Measurements from ENCODE around the gene FUT4. TPM values are rescaled to one million over a fixed set of nuclear protein-coding genes. Genes with fewer than 3 reads are reported as not detected.
A peak's percentile ranks its signal among the peaks of the same experiment; 100 is the strongest.

Gene FUT4
- total RNA-seq, 1 donor from 2014 or later, result 12.9 TPM

- H3K27ac Mint-ChIP-seq, result no peak overlapping the region
Measured at GRCh38 chr11:94581926-94582325, 38.2 kb downstream of the FUT4 start.

DNA sequence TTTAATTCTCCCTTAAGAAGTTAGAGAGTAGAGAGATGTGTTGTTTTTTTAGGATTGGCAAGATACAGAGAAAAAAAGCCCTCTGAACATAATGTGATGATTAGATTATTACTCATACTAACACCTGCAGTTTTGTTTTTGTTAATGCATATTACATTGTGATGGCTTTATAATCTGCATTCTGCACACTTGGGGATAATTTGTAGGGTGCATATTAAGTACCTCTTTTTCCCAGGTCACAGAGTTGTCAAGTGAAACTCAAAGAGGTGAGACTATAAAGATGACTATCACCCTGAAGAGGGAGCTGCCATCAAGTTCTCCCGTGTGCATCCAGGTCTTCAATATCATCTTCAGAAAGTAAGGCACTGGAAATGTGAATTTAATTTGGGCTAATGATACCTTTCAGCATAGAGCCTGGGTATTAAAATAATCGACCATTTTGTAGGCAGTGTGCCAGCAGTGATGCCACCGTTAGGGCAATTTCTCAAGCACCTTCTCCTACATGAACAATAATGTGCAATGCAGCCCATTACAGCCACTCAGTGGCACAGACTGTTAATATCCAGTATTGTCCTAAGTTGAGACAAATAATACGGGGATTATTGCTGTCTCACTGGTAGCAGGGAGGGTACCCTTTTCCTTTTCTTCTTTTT, 39.6 kb downstream of the FUT4 start:
- no peaks in the 10 kb centered on the region for H3K27me3 Mint-ChIP-seq (ENCODE audit: low read depth)
- no peak overlapping the region for H3K27ac Mint-ChIP-seq
- H3K4me3 Mint-ChIP-seq, result no peak overlapping the region
- H3K4me1 Mint-ChIP-seq, result peaks cover 32% of the 10 kb centered on the region
- H3K9me3 Mint-ChIP-seq, result no peaks in the 10 kb centered on the region
- TF ChIP-seq CTCF (IDR thresholded peaks at IDR 0.05; ENCODE audit: unreplicated experiment), result no peak
- H3K36me3 Mint-ChIP-seq, result no peaks in the 10 kb centered on the region
- no peak for DNase-seq (ENCODE audit: low spot score in 2 of 2, unreplicated experiment in 2 of 2)

More at GRCh38 chr11:94581926-94582325, 38.2 kb downstream of the FUT4 start:
- no peak for TF ChIP-seq CTCF (IDR thresholded peaks at IDR 0.05; ENCODE audit: unreplicated experiment)
- peaks cover 22% of the 10 kb centered on the region for H3K4me1 Mint-ChIP-seq
- DNase-seq (ENCODE audit: low spot score in 2 of 2, unreplicated experiment in 2 of 2), result no peak
- H3K36me3 Mint-ChIP-seq, result no peaks in the 10 kb centered on the region
- no peak overlapping the region for H3K4me3 Mint-ChIP-seq
- H3K9me3 Mint-ChIP-seq, result no peaks in the 10 kb centered on the region
- H3K27me3 Mint-ChIP-seq (ENCODE audit: low read depth), result no peaks in the 10 kb centered on the region

DNA sequence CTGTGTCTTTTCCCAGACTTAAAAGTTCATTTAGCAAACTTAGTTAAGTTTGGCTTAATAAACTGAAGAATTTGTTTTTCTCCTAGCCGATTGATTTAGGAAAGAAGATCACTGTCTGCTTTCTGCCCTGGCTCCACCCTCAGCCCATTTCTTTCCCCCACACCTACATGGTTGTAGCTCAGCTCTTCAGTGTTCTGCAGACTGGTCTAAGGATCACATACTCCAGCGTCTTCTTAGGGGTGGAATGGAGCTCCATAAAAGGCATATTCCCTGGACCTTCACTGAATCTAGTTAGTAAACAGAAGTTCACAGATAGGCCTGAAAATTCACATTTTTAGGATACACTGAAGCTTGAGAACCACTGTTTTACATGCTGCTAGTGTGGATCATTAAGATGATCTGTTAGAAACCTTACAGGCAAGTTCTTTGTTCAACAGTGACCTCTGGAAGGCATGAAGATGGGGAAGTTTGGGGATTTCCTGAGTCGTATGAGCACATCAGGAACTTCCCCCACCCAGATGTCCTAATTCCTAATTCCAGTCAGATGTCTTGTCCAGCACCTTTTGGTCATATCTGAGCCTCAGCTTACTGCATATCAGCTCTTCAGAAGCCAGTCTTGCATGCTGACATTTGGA, 40.3 kb downstream of the FUT4 start:
- H3K27ac Mint-ChIP-seq, result no peak overlapping the region
- no peak for TF ChIP-seq CTCF (IDR thresholded peaks at IDR 0.05; ENCODE audit: unreplicated experiment)
- H3K4me3 Mint-ChIP-seq, result no peak overlapping the region
- peaks cover 37% of the 10 kb centered on the region for H3K4me1 Mint-ChIP-seq
- H3K36me3 Mint-ChIP-seq, result no peaks in the 10 kb centered on the region
- H3K27me3 Mint-ChIP-seq (ENCODE audit: low read depth), result no peaks in the 10 kb centered on the region
- no peaks in the 10 kb centered on the region for H3K9me3 Mint-ChIP-seq
- no peak for DNase-seq (ENCODE audit: low spot score in 2 of 2, unreplicated experiment in 2 of 2)

GRCh38 chr11:94584978-94585377, 41.3 kb downstream of the FUT4 start:
- H3K36me3 Mint-ChIP-seq, result no peaks in the 10 kb centered on the region
- H3K4me1 Mint-ChIP-seq, result peaks cover 40% of the 10 kb centered on the region
- no peaks in the 10 kb centered on the region for H3K27me3 Mint-ChIP-seq (ENCODE audit: low read depth)
- TF ChIP-seq CTCF (IDR thresholded peaks at IDR 0.05; ENCODE audit: unreplicated experiment), result no peak
- H3K27ac Mint-ChIP-seq, result no peak overlapping the region
- H3K9me3 Mint-ChIP-seq, result no peaks in the 10 kb centered on the region
- no peak for DNase-seq (ENCODE audit: low spot score in 2 of 2, unreplicated experiment in 2 of 2)
- H3K4me3 Mint-ChIP-seq, result no peak overlapping the region

GRCh38 chr11:94585399-94585798, 41.7 kb downstream of the FUT4 start:
- TF ChIP-seq CTCF (IDR thresholded peaks at IDR 0.05; ENCODE audit: unreplicated experiment), result no peak
- Mint-ChIP-seq H3K4me3 (no peak overlapping the region), H3K27me3 (ENCODE audit: low read depth) (no peaks in the 10 kb centered on the region), H3K9me3 (no peaks in the 10 kb centered on the region), H3K4me1 (peaks cover 40% of the 10 kb centered on the region), H3K36me3 (peaks cover 3% of the 10 kb centered on the region), H3K27ac (peak overlapping the region; percentile 82)
- DNase-seq (ENCODE audit: low spot score in 2 of 2, unreplicated experiment in 2 of 2), result no peak

Measured in mesothelial cell of epicardium (in vitro differentiated cells).